ENCODE results near the gene ADGRV1.

The ADGRV1 gene

DNA sequence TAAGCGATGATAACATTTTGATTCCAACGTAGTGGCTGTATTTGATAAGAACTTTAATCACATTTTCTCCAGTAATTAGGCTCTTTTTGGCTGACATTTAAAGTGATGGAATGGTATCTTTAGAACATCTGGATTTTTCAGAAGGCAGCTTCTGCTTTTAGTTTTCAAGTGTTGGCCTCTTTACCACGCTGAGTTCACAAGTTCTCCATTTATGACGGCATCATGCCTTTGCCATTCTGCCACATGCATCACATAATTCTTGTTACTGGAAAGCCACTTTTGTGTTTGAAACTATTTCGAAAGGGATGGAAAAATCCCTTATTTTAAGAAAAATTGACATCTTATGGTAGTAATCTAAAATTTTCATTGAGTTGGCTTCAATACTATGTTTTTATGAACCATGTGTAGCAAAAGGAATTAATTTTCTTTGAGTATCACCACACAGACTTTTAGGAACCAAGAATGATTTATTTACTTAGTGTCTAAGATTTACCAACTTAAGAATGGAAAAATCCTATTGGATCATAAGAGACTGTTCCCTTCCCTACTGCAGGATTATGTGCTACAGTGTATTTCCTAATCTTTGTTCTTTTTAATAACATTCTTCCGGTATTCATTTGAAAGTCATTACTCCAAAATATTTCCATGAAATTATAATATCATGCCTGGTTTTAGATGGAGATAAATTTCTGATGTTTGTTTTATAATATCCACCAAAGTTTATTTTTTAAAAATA, 344.2 kb downstream of the ADGRV1 start:
- H3K4me3 ChIP-seq (replicated peaks; ENCODE audit: insufficient read depth, low read length): no peak overlapping the region
- H3K27me3 ChIP-seq (ENCODE audit: insufficient read depth, poor library complexity, severe bottlenecking): no peaks in the 10 kb centered on the region
- TF ChIP-seq, protein P1, sequence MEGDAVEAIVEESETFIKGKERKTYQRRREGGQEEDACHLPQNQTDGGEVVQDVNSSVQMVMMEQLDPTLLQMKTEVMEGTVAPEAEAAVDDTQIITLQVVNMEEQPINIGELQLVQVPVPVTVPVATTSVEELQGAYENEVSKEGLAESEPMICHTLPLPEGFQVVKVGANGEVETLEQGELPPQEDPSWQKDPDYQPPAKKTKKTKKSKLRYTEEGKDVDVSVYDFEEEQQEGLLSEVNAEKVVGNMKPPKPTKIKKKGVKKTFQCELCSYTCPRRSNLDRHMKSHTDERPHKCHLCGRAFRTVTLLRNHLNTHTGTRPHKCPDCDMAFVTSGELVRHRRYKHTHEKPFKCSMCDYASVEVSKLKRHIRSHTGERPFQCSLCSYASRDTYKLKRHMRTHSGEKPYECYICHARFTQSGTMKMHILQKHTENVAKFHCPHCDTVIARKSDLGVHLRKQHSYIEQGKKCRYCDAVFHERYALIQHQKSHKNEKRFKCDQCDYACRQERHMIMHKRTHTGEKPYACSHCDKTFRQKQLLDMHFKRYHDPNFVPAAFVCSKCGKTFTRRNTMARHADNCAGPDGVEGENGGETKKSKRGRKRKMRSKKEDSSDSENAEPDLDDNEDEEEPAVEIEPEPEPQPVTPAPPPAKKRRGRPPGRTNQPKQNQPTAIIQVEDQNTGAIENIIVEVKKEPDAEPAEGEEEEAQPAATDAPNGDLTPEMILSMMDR (IDR thresholded peaks at IDR 0.05; ENCODE audit: insufficient read depth, low read length): no peak
- no peak for TF ChIP-seq GABPA (IDR thresholded peaks at IDR 0.05; ENCODE audit: low read depth)
- no peak for TF ChIP-seq POLR2AphosphoS5 (IDR thresholded peaks at IDR 0.05; ENCODE audit: low read depth)
- no peak for TF ChIP-seq REST (IDR thresholded peaks at IDR 0.05; ENCODE audit: insufficient replicate concordance, low read depth)
- TF ChIP-seq SPI1 (IDR thresholded peaks at IDR 0.05; ENCODE audit: borderline replicate concordance, low read depth): no peak
- no peak for DNase-seq (ENCODE audit: low read depth in 1 of 2, low spot score in 1 of 2)
- H3K27ac ChIP-seq (replicated peaks): no peak overlapping the region

GRCh38 chr5:90909101-90909503, 350.5 kb downstream of the ADGRV1 start:
- Histone ChIP-seq H3K27ac (replicated peaks) (no peak overlapping the region), H3K27me3 (ENCODE audit: insufficient read depth, poor library complexity, severe bottlenecking) (no peaks in the 10 kb centered on the region), H3K4me3 (replicated peaks; ENCODE audit: insufficient read depth, low read length) (no peak overlapping the region)
- TF ChIP-seq, protein P1 (IDR thresholded peaks at IDR 0.05; ENCODE audit: insufficient read depth, low read length): no peak
- no peak for TF ChIP-seq SPI1 (IDR thresholded peaks at IDR 0.05; ENCODE audit: borderline replicate concordance, low read depth)
- no peak for TF ChIP-seq GABPA (IDR thresholded peaks at IDR 0.05; ENCODE audit: low read depth)
- TF ChIP-seq REST (IDR thresholded peaks at IDR 0.05; ENCODE audit: insufficient replicate concordance, low read depth): no peak
- no peak for TF ChIP-seq POLR2AphosphoS5 (IDR thresholded peaks at IDR 0.05; ENCODE audit: low read depth)
- DNase-seq (ENCODE audit: low read depth in 1 of 2, low spot score in 1 of 2): no peak

- H3K27me3 ChIP-seq (ENCODE audit: insufficient read depth, poor library complexity, severe bottlenecking): no peaks in the 10 kb centered on the region
- DNase-seq (ENCODE audit: low read depth in 1 of 2, low spot score in 1 of 2): no peak
- TF ChIP-seq POLR2AphosphoS5 (IDR thresholded peaks at IDR 0.05; ENCODE audit: low read depth): no peak
- no peak for TF ChIP-seq REST (IDR thresholded peaks at IDR 0.05; ENCODE audit: insufficient replicate concordance, low read depth)
- no peak for TF ChIP-seq GABPA (IDR thresholded peaks at IDR 0.05; ENCODE audit: low read depth)
- TF ChIP-seq, protein P1 (IDR thresholded peaks at IDR 0.05; ENCODE audit: insufficient read depth, low read length): no peak
- no peak for TF ChIP-seq SPI1 (IDR thresholded peaks at IDR 0.05; ENCODE audit: borderline replicate concordance, low read depth)
- H3K4me3 ChIP-seq (replicated peaks; ENCODE audit: insufficient read depth, low read length): no peak overlapping the region
- no peak overlapping the region for H3K27ac ChIP-seq (replicated peaks)
These were observed 351.3 kb downstream of the ADGRV1 start for GRCh38 chr5:90909940-90910339.

All from HL-60 (cell line).